ENCODE measurements around the gene CCHCR1.

CCHCR1 gene

DNA sequence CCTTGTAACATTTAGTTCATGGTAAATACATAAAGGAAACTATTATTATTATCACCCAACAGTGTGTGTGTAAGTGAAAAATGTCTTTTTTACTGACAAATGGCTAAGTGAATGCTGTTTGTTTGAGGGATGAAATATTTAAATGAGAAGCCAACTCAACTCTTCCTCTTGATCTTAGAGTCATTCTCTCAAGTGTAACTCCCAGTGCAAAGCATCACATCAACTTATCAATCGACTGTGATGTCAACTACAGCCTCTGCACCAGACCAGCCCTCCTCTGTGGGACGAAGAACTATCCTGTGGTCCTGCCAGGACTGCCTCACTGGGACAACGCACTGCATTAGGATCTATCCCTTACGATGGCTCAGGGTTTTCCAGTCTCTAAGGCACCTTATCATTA lies 50.5 kb downstream of the CCHCR1 start:
- no peaks in the 10 kb centered on the region for H3K27me3 ChIP-seq (ENCODE audit: control insufficient read depth, insufficient read depth, low read length, poor library complexity, severe bottlenecking)
- H3K4me1 ChIP-seq (ENCODE audit: control insufficient read depth, insufficient read depth, low read length), result peaks cover 12% of the 10 kb centered on the region
- no peak overlapping the region for H3K4me3 ChIP-seq (ENCODE audit: insufficient read depth, low read depth, low read length)
- 71 to 79% methylated on average over 4 of the region's 4 CpGs for WGBS, 2 experiments
- H3K27ac ChIP-seq (ENCODE audit: insufficient read depth, low read depth, low read length, poor library complexity, severe bottlenecking), result no peak overlapping the region
- H3K36me3 ChIP-seq (ENCODE audit: control insufficient read depth, insufficient read depth, low read length), result no peaks in the 10 kb centered on the region
- H3K9me3 ChIP-seq (ENCODE audit: control insufficient read depth, low read length), result no peaks in the 10 kb centered on the region

DNA sequence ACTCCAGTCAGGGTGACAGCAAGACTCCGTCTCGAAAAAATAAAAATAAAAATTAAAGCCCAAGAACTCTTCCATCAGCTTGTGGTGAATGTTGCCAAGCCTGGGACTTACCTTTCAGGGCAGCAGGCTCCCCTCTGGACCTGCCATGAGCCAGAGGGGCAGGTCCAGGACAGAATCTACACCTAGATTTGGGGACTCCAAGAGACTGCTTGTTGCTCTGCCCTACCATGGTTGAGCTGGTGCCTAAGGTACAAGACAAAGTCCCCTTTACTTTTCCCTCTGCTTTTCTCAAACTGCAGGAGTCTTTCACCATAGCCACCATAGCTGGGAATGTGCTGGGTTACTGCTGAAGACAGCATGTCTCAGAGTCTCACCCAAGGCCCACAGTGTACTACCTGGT lies 54.5 kb downstream of the CCHCR1 start:
- Histone ChIP-seq H3K4me3 (ENCODE audit: insufficient read depth, low read depth, low read length) (no peak overlapping the region), H3K27ac (ENCODE audit: insufficient read depth, low read depth, low read length, poor library complexity, severe bottlenecking) (no peak overlapping the region), H3K4me1 (ENCODE audit: control insufficient read depth, insufficient read depth, low read length) (no peaks in the 10 kb centered on the region), H3K27me3 (ENCODE audit: control insufficient read depth, insufficient read depth, low read length, poor library complexity, severe bottlenecking) (no peaks in the 10 kb centered on the region), H3K36me3 (ENCODE audit: control insufficient read depth, insufficient read depth, low read length) (no peaks in the 10 kb centered on the region), H3K9me3 (ENCODE audit: control insufficient read depth, low read length) (no peaks in the 10 kb centered on the region)
- WGBS, 2 experiments, result 95% methylated on average over 2 of the region's 2 CpGs

DNA sequence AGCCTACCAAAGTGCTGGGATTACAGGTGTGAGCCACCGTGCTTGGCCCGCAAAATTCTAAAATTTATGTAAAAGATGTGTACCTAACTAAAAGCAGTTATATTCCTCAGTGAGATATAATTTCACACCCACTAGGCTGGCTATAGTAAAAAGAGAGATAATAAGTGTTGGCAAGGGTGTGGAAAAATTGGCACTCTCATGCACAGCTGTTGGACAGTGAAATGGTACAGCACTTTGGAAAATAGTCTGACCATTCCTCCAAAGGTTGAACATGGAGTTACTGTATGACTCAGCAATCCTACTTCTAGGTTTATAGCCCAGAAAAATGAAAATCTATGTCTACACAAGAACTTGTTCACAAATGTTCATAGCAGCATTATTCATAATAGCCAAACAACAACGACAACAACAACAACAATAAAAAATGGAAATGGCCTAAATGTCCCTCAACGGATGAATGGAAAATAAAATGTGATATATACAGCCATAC lies 59.1 kb downstream of the CCHCR1 start:
- Histone ChIP-seq H3K36me3 (ENCODE audit: control insufficient read depth, insufficient read depth, low read length) (no peaks in the 10 kb centered on the region), H3K4me1 (ENCODE audit: control insufficient read depth, insufficient read depth, low read length) (no peaks in the 10 kb centered on the region), H3K9me3 (ENCODE audit: control insufficient read depth, low read length) (no peaks in the 10 kb centered on the region), H3K27ac (ENCODE audit: insufficient read depth, low read depth, low read length, poor library complexity, severe bottlenecking) (no peak overlapping the region), H3K27me3 (ENCODE audit: control insufficient read depth, insufficient read depth, low read length, poor library complexity, severe bottlenecking) (no peaks in the 10 kb centered on the region), H3K4me3 (ENCODE audit: insufficient read depth, low read depth, low read length) (no peak overlapping the region)
- 88 to 89% methylated on average over 2 to 4 of the region's 4 CpGs for WGBS, 2 experiments

GRCh38 chr6:31096656-31097055 lies 60.9 kb downstream of the CCHCR1 start:
- H3K4me3 ChIP-seq (ENCODE audit: insufficient read depth, low read depth, low read length), result no peak overlapping the region
- H3K27me3 ChIP-seq (ENCODE audit: control insufficient read depth, insufficient read depth, low read length, poor library complexity, severe bottlenecking), result no peaks in the 10 kb centered on the region
- H3K9me3 ChIP-seq (ENCODE audit: control insufficient read depth, low read length), result no peaks in the 10 kb centered on the region
- H3K27ac ChIP-seq (ENCODE audit: insufficient read depth, low read depth, low read length, poor library complexity, severe bottlenecking), result no peak overlapping the region
- H3K4me1 ChIP-seq (ENCODE audit: control insufficient read depth, insufficient read depth, low read length), result no peaks in the 10 kb centered on the region
- no peaks in the 10 kb centered on the region for H3K36me3 ChIP-seq (ENCODE audit: control insufficient read depth, insufficient read depth, low read length)
- WGBS, 2 experiments, result 92 to 96% methylated on average over 5 of the region's 5 CpGs

DNA sequence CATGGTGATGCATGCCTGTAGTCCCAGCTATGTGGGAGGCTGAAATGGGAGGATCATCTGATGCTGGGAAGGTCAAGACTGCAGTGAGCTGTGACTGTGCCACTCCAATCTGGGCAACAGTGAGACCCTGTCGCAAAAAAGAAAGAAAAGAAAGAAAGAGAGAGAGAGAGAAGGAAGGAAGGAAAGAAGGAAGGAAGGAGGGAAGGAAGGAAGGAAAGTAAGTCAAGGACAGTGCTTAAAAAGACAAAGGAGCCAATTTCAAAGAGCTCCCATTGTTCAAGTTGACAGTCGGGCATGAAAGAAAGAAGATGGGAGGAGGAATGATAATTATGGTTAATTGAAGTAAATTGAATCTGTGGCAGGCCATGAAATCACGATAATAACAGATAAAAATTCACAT lies 61.4 kb downstream of the CCHCR1 start:
- no peaks in the 10 kb centered on the region for H3K27me3 ChIP-seq (ENCODE audit: control insufficient read depth, insufficient read depth, low read length, poor library complexity, severe bottlenecking)
- H3K4me3 ChIP-seq (ENCODE audit: insufficient read depth, low read depth, low read length), result no peak overlapping the region
- no peaks in the 10 kb centered on the region for H3K9me3 ChIP-seq (ENCODE audit: control insufficient read depth, low read length)
- WGBS, 2 experiments, result 84 to 88% methylated on average over 3 of the region's 3 CpGs
- H3K4me1 ChIP-seq (ENCODE audit: control insufficient read depth, insufficient read depth, low read length), result no peaks in the 10 kb centered on the region
- no peaks in the 10 kb centered on the region for H3K36me3 ChIP-seq (ENCODE audit: control insufficient read depth, insufficient read depth, low read length)
- no peak overlapping the region for H3K27ac ChIP-seq (ENCODE audit: insufficient read depth, low read depth, low read length, poor library complexity, severe bottlenecking)

- Histone ChIP-seq H3K27ac (ENCODE audit: insufficient read depth, low read depth, low read length, poor library complexity, severe bottlenecking) (no peak overlapping the region), H3K27me3 (ENCODE audit: control insufficient read depth, insufficient read depth, low read length, poor library complexity, severe bottlenecking) (no peaks in the 10 kb centered on the region), H3K36me3 (ENCODE audit: control insufficient read depth, insufficient read depth, low read length) (no peaks in the 10 kb centered on the region), H3K9me3 (ENCODE audit: control insufficient read depth, low read length) (no peaks in the 10 kb centered on the region), H3K4me3 (ENCODE audit: insufficient read depth, low read depth, low read length) (no peak overlapping the region), H3K4me1 (ENCODE audit: control insufficient read depth, insufficient read depth, low read length) (no peaks in the 10 kb centered on the region)
- WGBS, 2 experiments, result 86 to 90% methylated on average over 3 of the region's 3 CpGs
Observed at GRCh38 chr6:31094389-31094881, 63.2 kb downstream of the CCHCR1 start.

DNA sequence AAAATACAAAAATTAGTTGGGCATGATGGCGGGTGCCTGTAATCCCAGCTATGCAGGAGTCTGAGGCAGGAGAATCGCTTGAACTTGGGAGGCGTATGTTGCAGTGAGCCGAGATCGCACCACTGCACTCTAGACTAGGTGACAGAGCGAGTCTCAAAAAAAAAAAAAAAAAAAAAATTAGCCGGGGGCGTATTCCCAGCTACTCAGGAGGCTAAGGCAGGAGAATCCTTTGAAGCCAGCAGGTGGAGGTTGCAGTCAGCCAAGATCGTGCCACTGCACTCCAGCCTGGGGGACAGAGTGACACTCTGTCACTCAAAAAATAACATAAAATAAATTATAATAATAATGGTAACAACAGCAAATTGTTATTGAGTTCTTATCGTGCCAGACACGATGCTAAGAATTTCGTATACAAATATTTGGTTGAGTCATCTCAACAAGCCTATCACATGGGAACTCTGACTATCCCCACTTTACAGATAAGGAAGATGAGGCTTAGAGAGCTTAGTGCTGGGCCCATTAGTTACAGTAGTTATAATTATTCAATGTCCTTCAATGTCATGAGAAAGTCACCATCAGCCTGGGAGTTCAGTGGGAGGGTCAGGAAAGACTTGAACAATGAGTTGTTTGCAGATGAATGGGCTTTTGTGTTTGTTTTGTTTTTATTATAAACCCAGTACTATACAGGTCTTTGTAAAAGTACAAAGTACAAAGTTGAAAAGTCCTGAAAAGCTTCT lies 64.7 kb downstream of the CCHCR1 start:
- Histone ChIP-seq H3K9me3 (ENCODE audit: control insufficient read depth, low read length) (no peaks in the 10 kb centered on the region), H3K27me3 (ENCODE audit: control insufficient read depth, insufficient read depth, low read length, poor library complexity, severe bottlenecking) (no peaks in the 10 kb centered on the region), H3K4me1 (ENCODE audit: control insufficient read depth, insufficient read depth, low read length) (no peaks in the 10 kb centered on the region), H3K27ac (ENCODE audit: insufficient read depth, low read depth, low read length, poor library complexity, severe bottlenecking) (no peak overlapping the region), H3K36me3 (ENCODE audit: control insufficient read depth, insufficient read depth, low read length) (no peaks in the 10 kb centered on the region), H3K4me3 (ENCODE audit: insufficient read depth, low read depth, low read length) (no peak overlapping the region)
- 87 to 94% methylated on average over 10 to 12 of the region's 12 CpGs for WGBS, 2 experiments

Measured in ectodermal cell (in vitro differentiated cells).